Activated CD4-positive, alpha-beta T cell treated with anti-CD3 and anti-CD28 coated beads for 48 hours (primary cell): ENCODE results near the gene SLC2A4RG.

ENCODE experiments used
- DNase-seq: peaks from one replicate; pipeline ENCODE4 v3.0.0-alpha.2; 2020

The SLC2A4RG gene

DNA sequence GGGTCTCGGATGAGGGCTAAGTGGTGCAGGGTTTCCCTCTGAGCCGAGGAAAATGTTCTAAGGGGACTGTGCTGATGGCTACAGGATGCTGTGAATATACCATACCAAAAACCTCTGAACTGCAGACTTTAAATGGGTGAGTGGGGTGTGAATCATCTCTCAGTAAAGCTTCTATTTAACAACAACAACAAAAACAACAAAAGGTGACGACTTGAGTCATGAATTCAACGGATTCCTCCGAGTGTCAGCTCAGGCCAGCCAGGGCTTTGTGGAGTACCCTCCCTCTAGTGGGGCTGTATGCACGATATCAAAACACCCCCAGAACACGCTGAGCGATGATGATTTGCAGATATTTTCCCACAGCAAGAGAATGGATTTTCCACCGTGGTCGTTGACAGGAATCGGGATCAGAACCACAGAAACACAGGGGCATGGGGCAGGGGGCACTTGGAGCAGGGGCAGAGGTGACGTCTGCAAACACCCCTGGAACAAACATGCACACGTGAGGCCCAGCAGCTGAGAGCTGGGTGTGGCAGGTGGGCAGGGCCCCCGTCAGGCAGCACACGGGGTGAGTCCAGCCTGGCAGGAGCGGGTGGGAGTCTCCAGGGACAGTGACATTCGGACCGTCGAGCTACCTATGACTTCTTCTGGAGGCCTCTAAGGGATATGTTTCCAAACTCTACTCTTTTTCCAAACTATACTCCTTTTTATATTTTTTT is 38.6 kb downstream of the SLC2A4RG start:
- no peak for DNase-seq

DNA sequence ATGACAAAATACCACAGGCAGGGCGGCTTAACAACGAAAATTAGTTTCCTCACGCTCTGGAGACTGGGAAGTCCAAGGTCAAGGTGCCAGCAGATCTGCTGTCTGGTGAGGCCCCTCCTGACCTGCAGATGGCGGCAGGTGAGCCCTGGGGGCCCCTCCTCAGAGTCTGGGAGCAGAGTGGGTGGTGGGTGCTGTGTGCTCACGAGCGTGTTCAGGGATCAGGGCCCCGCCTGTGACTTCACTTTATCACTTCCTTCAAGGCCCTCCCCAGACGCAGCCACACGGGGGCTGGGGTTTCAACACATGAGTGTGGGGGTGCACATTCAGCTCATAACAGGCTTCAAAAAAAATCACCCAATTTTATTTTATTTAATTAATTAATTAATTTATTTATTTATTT is 39.3 kb downstream of the SLC2A4RG start:
- DNase-seq, result no peak

DNA sequence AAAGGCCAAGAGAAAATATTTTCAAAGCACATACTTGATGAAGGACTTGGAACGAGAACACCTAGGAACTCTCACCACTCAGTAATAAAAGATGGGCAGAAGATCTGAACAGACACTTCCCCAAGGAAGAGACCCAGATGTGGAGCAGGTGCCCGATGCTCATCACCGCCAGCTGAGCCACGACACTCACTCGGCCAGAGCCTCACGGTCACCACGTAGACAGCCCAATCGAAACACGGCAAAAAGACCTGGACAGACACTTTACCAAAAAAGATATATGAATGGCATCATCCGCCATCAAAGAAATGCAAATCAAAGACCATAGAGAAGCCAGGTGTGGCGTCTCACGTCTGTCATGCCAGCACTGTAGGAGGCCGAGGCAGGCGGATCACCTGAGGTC is 41.6 kb downstream of the SLC2A4RG start:
- DNase-seq, result no peak

DNA sequence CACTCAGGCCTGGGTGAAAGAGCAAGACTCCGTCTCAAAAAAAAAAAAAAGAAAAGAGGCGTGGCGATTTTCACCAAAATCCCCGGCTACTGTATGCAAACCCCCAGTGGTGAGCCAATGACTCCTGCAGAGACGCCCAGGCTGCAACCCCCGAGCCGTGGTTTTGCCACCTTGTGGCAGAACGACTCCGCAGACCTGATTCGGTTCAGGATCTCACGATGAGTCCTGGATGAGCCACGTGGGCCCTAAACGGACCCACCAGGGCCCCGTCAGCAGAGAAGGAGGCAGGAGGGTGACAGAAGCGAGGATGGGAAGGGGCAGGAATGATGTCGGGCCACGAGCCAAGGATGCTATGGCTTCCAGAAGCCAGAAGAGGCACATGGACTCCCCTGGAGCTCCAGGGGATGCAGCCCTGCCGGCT is 42.5 kb downstream of the SLC2A4RG start:
- DNase-seq, result peak; percentile 33

DNA sequence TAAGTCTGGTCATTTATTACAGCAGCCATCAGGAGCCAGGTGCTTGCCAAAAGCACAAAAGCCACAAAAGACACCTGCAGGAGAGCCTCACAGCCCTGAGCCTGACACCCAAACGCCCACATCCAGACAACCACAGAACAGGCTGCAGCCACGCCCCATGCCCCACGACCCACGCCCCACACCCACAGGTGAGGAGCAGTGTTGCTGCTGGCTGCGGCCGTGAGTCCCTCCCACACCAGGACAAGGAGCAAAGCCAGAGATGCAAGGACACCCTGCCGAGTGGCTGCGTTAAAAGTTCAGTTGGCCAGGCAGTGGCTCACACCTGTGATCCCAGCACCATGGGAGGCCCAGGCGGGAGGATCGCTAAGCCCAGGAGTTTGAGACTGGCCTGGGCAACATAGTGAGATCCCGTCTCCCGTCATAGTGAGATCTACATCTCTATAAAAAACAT is 43.0 kb downstream of the SLC2A4RG start:
- DNase-seq, result peak; percentile 12

DNA sequence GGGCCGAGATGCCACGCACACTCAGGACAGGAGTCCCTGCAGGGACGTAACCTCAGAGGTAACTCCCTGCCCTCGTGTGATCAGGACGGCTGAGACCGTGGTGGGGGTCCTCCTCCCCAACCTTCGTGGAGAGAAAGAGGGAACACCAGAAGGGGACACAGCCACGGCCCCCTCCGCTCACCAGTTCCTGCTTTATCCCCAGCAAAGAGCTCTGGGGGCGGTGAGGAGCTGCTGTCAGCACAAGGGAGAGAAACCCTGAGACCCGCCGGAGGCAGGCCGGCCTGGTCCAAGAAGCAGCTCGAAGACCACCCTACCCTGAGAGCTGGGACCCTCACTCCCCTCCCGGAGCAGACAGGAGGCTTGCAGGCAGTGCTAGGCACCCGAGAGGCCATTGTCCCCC is 44.4 kb downstream of the SLC2A4RG start:
- DNase-seq, result no peak

DNA sequence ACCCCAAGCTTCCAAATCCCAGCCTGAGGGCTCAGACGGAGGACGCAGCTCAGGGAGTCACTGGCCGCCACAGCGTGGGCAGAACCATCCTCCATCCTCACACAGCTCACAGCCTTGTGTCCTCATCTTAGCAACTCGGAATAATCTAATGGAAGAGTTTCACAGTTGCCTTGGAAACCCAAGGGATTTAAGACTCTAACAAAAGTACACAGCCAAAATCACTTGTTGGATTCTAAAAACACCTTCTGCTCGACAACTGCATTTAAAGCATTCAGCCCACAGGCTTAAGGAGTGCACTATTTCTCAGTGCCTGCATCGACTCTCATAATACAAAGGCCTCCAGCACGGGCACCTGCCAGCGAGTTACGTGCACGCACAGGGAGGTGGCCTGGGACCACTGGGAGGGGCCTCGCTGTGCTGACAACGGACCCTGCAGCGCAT is 46.1 kb downstream of the SLC2A4RG start:
- DNase-seq, result no peak

DNA sequence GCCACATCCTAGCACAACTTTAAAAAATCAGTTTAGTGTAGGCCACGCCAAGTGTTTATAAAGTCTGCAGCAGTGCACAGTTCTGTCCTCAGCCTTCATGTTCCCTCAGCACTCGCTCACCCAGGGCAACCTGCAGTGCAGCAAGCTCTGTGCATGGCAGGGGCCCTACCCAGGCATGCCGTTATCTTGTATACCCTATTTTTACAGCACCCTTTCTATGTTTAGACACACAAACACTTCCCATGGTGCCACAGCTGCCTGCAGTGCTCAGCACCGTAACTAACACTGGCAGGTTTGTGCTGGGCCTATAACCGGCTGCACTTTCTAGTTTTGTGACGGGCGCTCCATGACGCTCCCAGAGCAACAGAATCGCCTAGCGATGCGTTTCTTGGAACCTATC is 47.7 kb downstream of the SLC2A4RG start:
- DNase-seq, result no peak

DNA sequence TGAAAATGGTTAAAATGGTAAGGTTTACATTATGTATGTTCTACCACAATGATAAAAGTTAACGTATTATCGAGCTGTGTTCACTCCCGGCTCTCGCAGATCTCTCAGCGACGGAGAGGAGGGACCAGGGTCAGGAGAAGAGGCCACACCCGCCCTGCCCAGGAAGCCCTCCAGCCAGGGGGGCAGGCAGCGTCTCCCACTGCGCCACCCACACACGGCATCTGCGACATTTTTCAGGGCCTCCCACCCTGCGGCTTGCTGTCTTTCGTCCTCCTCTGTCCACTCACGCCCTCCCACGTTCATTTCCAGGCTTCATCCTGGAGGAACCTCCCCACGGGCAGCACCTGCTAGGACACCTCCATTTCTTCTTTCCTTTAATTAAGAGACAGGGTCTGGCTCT is 48.2 kb downstream of the SLC2A4RG start:
- no peak for DNase-seq

DNA sequence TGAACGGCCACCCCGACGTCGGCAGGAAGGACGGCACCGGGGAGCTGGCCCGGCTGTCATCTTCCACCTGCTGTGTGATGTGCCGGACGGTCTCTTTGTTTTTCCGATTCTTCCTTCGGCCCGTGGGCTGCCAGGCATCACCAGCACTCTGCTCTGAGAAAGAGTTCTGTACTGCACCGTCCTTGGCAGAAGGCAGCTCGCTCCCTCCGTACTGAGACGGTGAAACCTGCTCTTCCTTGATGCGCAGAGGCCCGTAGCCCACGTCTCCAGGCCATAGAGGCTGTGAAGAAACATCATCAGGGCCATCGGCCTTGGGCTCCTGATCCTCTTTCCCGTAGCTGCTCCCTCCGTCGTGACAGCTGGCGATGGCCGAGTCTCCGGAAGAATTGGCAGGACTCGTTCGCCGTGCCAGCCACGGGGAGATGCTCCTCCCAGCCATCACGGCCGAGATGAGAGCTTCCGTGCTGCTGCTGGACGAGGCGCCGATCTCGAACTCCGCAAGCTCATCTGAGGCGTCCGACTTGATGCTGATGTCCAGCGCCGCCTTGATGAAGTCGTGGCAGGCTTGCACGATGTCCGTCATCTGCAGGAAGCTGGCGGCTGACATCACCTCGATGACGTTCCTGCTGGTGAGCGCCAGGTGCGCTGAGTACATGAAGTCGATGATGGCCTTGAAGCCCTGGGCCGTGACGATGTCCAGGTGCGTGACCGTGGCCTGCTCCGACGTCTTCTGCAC is 50.4 kb downstream of the SLC2A4RG start:
- DNase-seq, result no peak

DNA sequence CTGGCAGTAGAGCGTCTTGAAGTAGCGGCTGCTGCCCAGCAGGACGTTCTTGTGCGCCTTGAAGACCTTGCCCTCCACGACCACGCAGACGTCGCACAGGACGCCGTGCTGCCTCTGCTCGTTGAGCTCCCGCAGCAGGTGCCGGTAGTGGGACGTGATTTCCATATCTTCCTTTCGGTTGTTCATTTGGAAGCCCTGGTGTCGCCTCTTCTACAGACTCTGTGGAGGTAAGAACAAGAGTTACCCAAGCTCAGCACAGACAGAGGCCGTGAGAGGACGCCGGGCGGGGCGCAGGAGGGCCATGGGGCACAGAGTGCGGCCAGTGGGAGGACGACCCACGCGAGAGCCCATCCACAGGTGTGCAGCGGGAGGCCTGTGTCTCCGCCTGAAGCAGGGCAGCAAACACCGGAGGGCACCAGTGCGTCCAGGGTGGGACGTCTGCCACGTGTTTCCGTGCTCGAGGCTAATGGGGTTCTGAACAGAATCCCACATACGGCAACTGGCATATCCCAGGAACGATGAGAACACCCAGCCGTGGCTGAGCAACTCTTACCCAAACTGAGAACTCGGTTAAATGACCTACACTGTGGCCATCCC is 51.1 kb downstream of the SLC2A4RG start:
- DNase-seq, result no peak

DNA sequence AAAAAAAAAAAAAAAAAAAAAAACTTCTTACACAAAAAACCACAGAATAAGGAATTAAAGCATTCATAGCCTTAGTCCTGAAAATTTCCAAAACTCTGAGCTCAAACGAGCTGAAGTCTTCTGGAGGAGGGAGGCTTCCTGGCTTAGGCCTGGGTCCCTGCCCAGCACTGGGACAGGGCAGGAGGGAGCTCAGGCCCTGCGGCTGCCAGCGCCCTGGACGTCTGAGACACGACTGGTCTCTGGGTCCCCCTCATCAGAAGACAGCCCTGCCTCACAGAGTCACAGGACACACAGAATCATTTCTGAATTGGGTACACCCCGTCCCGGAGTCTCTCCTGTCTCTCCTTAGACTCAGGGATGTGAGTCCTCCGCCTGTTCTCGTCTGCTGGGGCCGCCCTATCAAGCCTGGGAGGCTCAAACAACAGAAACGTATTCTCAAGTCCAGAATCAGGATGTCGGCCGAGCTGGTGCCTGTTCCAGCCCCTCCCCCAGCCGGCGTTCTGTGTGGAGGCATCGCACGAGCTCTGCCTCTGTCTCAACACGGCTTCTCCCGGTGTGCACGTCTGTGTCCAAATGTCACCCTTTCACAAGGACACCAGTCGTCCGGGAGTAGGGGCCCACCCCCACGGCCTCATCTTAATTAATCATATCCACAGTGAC is 52.1 kb downstream of the SLC2A4RG start:
- no peak for DNase-seq

DNA sequence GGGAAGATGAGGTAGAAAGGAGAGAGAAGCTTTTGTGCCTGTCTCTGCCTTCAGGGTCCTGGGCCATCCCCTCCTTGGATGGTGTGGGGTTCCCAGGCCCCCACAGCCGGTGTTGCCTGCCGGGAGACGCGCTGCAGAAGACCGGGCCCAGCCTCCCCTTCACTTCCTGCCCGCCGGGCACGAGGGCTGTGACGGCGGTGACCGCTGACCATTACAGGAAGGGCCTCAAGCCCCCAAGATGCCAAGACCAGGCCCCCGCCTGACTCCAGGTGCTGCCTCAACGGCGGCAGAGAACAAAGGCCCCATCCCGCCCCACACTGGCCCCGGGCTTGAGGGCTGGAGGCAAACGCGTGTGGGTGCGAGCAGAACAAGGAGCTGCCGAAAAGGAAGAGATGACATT is 53.3 kb downstream of the SLC2A4RG start:
- DNase-seq, result no peak
